H1 (cell line): ENCODE results near the gene TUBGCP2. TPM values are rescaled to one million over a fixed set of nuclear protein-coding genes. Genes with fewer than 3 reads are reported as not detected.

Source experiments
- CTCF ChIA-PET: fragments of 300-600 bp; sonication (Branson Sonifier 250); formaldehyde crosslinking; loops from one replicate; lab custom pipeline; 2021; ENCODE audit not compliant: partially characterized antibody; lab: Charles Lee
- POLR2A ChIA-PET: fragments of 300-600 bp; sonication (Branson Sonifier 250); formaldehyde crosslinking; loops from one replicate; lab custom pipeline; 2021; ENCODE audit warnings: inconsistent platforms; ENCODE audit not compliant: partially characterized antibody; lab: Charles Lee
- DNase-seq, 2 experiments: peaks; one replicate each; pipeline versions ENCODE4 v3.0.0 to v3.0.0-alpha.2; 2010 to 2022; ENCODE audit warnings: low spot score in 2 of 2, low read depth in 1 of 2, mixed read lengths in 1 of 2
- FAIRE-seq: peaks from 2 replicates; lab custom pipeline; 2011; peaks lifted over from hg19 to GRCh38; lab: Jason Lieb, UNC
- H2AFZ ChIP-seq: 2 replicates; pipeline ENCODE4 v1.8.1; 2012; ENCODE audit warnings: low read length, inconsistent platforms
- H2AK5ac ChIP-seq: 2 replicates; pipeline ENCODE4 v1.6.1; 2013; ENCODE audit warnings: low read depth, low read length
- H2BK120ac ChIP-seq: replicated peaks from 2 replicates; pipeline ENCODE3; 2013; ENCODE audit warnings: low read depth, low read length, inconsistent platforms
- H2BK12ac ChIP-seq: 2 replicates; pipeline ENCODE4 v1.6.1; 2013; ENCODE audit warnings: low read depth, low read length
- H2BK15ac ChIP-seq: 2 replicates; pipeline ENCODE4 v1.6.1; 2013; ENCODE audit warnings: low read length
- H2BK20ac ChIP-seq: 2 replicates; pipeline ENCODE4 v1.6.1; 2013; ENCODE audit warnings: low read length
- H2BK5ac ChIP-seq: 2 replicates; pipeline ENCODE4 v1.6.1; 2013; ENCODE audit warnings: low read depth, low read length
- H3K14ac ChIP-seq: 2 replicates; pipeline ENCODE4 v1.6.1; 2013; ENCODE audit warnings: inconsistent platforms; ENCODE audit not compliant: insufficient read length
- H3K18ac ChIP-seq: 2 replicates; pipeline ENCODE4 v1.6.1; 2013; ENCODE audit warnings: low read length; ENCODE audit errors: extremely low read depth
- H3K23ac ChIP-seq: 2 replicates; pipeline ENCODE4 v1.6.1; 2013; ENCODE audit warnings: inconsistent platforms; ENCODE audit not compliant: insufficient read length
- H3K23me2 ChIP-seq: 2 replicates; pipeline ENCODE4 v1.6.1; 2013; ENCODE audit warnings: low read depth, low read length
- H3K27ac ChIP-seq: 2 replicates; pipeline ENCODE4 v1.6.1; 2011; ENCODE audit warnings: low read depth, low read length, inconsistent platforms
- H3K27me3 ChIP-seq, 4 experiments: replicated peaks in 1 of 4; 1 replicate in 1 of 4; 2 replicates in 3 of 4; pipeline versions ENCODE4 v1.6.1 to v1.8.1; 2011 to 2013; ENCODE audit warnings: low read length in 3 of 4, mild to moderate bottlenecking in 3 of 4, inconsistent platforms in 2 of 4, mixed read lengths in 2 of 4, moderate library complexity in 1 of 4; ENCODE audit not compliant: control insufficient read depth in 3 of 4, insufficient read depth in 3 of 4; ENCODE audit errors: extremely low read depth in 1 of 4
- H3K36me3 ChIP-seq, 4 experiments: 2 replicates each; pipeline versions ENCODE4 v1.6.1 to v1.8.1; 2011 to 2013; ENCODE audit warnings: mild to moderate bottlenecking in 4 of 4, low read length in 3 of 4, moderate library complexity in 2 of 4, control low read depth in 1 of 4, inconsistent platforms in 1 of 4; ENCODE audit not compliant: insufficient read depth in 4 of 4, control insufficient read depth in 2 of 4
- H3K4ac ChIP-seq: replicated peaks from 2 replicates; pipeline ENCODE3; 2013; ENCODE audit warnings: low read length, low read depth, mixed read lengths, inconsistent platforms; ENCODE audit not compliant: insufficient read length
- H3K4me1 ChIP-seq, 4 experiments: replicated peaks in 1 of 4; 1 replicate in 1 of 4; 2 replicates in 3 of 4; pipeline versions ENCODE4 v1.6.1 to v1.8.1; 2011 to 2013; ENCODE audit warnings: low read length in 3 of 4, inconsistent platforms in 2 of 4, mixed read lengths in 1 of 4; ENCODE audit not compliant: insufficient read depth in 4 of 4, control insufficient read depth in 3 of 4
- H3K4me2 ChIP-seq, 2 experiments: 2 replicates each; pipeline versions ENCODE4 v1.6.1 to v1.8.1; 2011 to 2013; ENCODE audit warnings: low read depth in 2 of 2, low read length in 2 of 2, control low read depth in 1 of 2, inconsistent platforms in 1 of 2, mild to moderate bottlenecking in 1 of 2; ENCODE audit not compliant: insufficient read depth in 1 of 2
- H3K4me3 ChIP-seq, 4 experiments: fragments of 200-600, 300-600 bp in 1 of 4; sonication (generic), shearing (Covaris generic), sonication (Bioruptor Twin) in 1 of 4; 2 replicates each; pipeline versions ENCODE4 v1.5.1 to v1.8.1; 2011 to 2016; ENCODE audit warnings: low read length in 4 of 4, low read depth in 3 of 4, control low read depth in 2 of 4, inconsistent platforms in 2 of 4, mild to moderate bottlenecking in 2 of 4, mixed read lengths in 1 of 4, moderate library complexity in 1 of 4; ENCODE audit not compliant: insufficient read depth in 2 of 4; ENCODE audit errors: extremely low read depth in 1 of 4
- H3K56ac ChIP-seq: replicated peaks from 2 replicates; pipeline ENCODE3; 2013; ENCODE audit warnings: low read depth, mild to moderate bottlenecking, mixed read lengths, low read length, inconsistent platforms; ENCODE audit not compliant: insufficient read length
- H3K79me1 ChIP-seq: 2 replicates; pipeline ENCODE4 v1.6.1; 2013; ENCODE audit warnings: low read depth, low read length, control low read depth
- H3K79me2 ChIP-seq, 2 experiments: 2 replicates each; pipeline versions ENCODE4 v1.6.1 to v1.8.1; 2012 to 2013; ENCODE audit warnings: low read length in 2 of 2, mild to moderate bottlenecking in 2 of 2, inconsistent platforms in 1 of 2; ENCODE audit not compliant: insufficient read depth in 2 of 2, control insufficient read depth in 1 of 2
- H3K9ac ChIP-seq, 4 experiments: replicated peaks in 1 of 4; 1 replicate in 1 of 4; 2 replicates in 3 of 4; pipeline versions ENCODE4 v1.6.1 to v1.8.1; 2011 to 2013; ENCODE audit warnings: low read depth in 3 of 4, low read length in 3 of 4, control low read depth in 2 of 4, mild to moderate bottlenecking in 2 of 4, moderate library complexity in 2 of 4, inconsistent platforms in 1 of 4; ENCODE audit errors: extremely low read depth in 1 of 4
- H3K9me3 ChIP-seq, 2 experiments: 2 replicates each; pipeline versions ENCODE4 v1.6.1 to v1.8.1; 2012 to 2013; ENCODE audit warnings: mild to moderate bottlenecking in 2 of 2, moderate library complexity in 2 of 2, control low read depth in 1 of 2, inconsistent platforms in 1 of 2, low read depth in 1 of 2, low read length in 1 of 2, mixed read lengths in 1 of 2; ENCODE audit not compliant: insufficient read depth in 2 of 2
- H4K20me1 ChIP-seq, 2 experiments: replicated peaks in 1 of 2; 2 replicates each; pipeline versions ENCODE3 to v1.8.1; 2011 to 2013; ENCODE audit warnings: inconsistent platforms in 2 of 2, low read length in 2 of 2, mild to moderate bottlenecking in 1 of 2; ENCODE audit not compliant: insufficient read depth in 2 of 2, control insufficient read depth in 1 of 2
- H4K5ac ChIP-seq: 2 replicates; pipeline ENCODE4 v1.6.1; 2013; ENCODE audit warnings: low read length, low read depth, mixed read lengths, inconsistent platforms; ENCODE audit not compliant: insufficient read length
- H4K8ac ChIP-seq: 2 replicates; pipeline ENCODE4 v1.8.0; 2013; ENCODE audit warnings: mild to moderate bottlenecking, moderate library complexity, low read length, inconsistent platforms; ENCODE audit not compliant: insufficient read depth; ENCODE audit errors: extremely low read depth
- H4K91ac ChIP-seq: replicated peaks from 2 replicates; pipeline ENCODE3; 2013; ENCODE audit warnings: low read length, mixed read lengths, inconsistent platforms; ENCODE audit not compliant: insufficient read length
- CBX8 ChIP-seq: fragments of 300-800, 300-1000 bp; sonication (generic); IDR thresholded peaks from 2 replicates; pipeline ENCODE4 v1.7.1; 2016; ENCODE audit warnings: low read depth, low read length, borderline replicate concordance
- CTBP2 ChIP-seq: IDR thresholded peaks from 2 replicates; pipeline ENCODE4 v1.7.0; 2011; ENCODE audit warnings: borderline replicate concordance, mild to moderate bottlenecking, moderate library complexity, mixed read lengths, low read length; ENCODE audit not compliant: insufficient read depth, insufficient read length
- CTCF ChIP-seq, 3 experiments: IDR thresholded peaks; 1 replicate in 2 of 3; 2 replicates in 1 of 3; pipeline versions ENCODE4 v1.5.1 to v1.6.1; 2011; ENCODE audit warnings: low read length in 3 of 3, mild to moderate bottlenecking in 3 of 3, inconsistent platforms in 2 of 3, low read depth in 1 of 3, moderate library complexity in 1 of 3; ENCODE audit not compliant: insufficient read depth in 1 of 3; ENCODE audit errors: control extremely low read depth in 1 of 3
- PHF8 ChIP-seq: fragments of 200-600 bp; sonication (generic); conservative IDR thresholded peaks from 2 replicates; pipeline ENCODE4 v1.7.1; 2012; ENCODE audit warnings: low read depth, mild to moderate bottlenecking, inconsistent platforms, low read length, moderate library complexity
- POLR2AphosphoS5 ChIP-seq: IDR thresholded peaks from 2 replicates; pipeline ENCODE4 v1.6.1; 2011; ENCODE audit warnings: low read depth, low read length
- SIN3A ChIP-seq, 2 experiments: IDR thresholded peaks in 1 of 2; conservative IDR thresholded peaks in 1 of 2; 2 replicates each; pipeline ENCODE4 v1.6.1; 2011 to 2012; ENCODE audit warnings: low read length in 2 of 2, improper control_type of control experiment in 1 of 2, low read depth in 1 of 2, mild to moderate bottlenecking in 1 of 2
- SP2 ChIP-seq: IDR thresholded peaks from 2 replicates; pipeline ENCODE4 v1.6.1; 2012; ENCODE audit warnings: mild to moderate bottlenecking, low read length, inconsistent platforms
- TAF1 ChIP-seq: IDR thresholded peaks from 2 replicates; pipeline ENCODE4 v1.6.1; 2011; ENCODE audit warnings: mild to moderate bottlenecking, low read depth, low read length
- TCF12 ChIP-seq: IDR thresholded peaks from 2 replicates; pipeline ENCODE4 v1.6.1; 2011; ENCODE audit warnings: low read depth, mild to moderate bottlenecking, low read length
- WGBS, 2 experiments: shearing (Covaris generic) in 1 of 2; methylation state at CpG; one replicate each; pipeline versions ENCODE4 v1.1.6 to v1.1.7; 2013 to 2015; ENCODE audit warnings: low lambda C conversion rate in 2 of 2, mixed read lengths in 2 of 2, inconsistent platforms in 1 of 2, low coverage in 1 of 2, missing lambda C conversion rate in 1 of 2; ENCODE audit not compliant: insufficient replicate concordance in 2 of 2, insufficient coverage in 1 of 2, insufficient read length in 1 of 2; ENCODE audit errors: extremely low coverage in 1 of 2, missing lambda C conversion rate in 1 of 2; 5-methylcytosine and 5-hydroxymethylcytosine counted together
- polyA plus RNA-seq, 7 experiments: library from polyadenylated mRNA; depleted of rRNA in 3 of 7; stranded (reverse) in 5 of 7; unstranded in 2 of 7; fragments of >200 nt in 5 of 7; fragments of 200-250 nt in 2 of 7; gene quantifications; 1 replicate in 5 of 7; 2 replicates in 1 of 7; 4 replicates in 1 of 7; pipeline versions ENCODE4 v1.2.1 to v1.2.3, GENCODE V29; 2011 to 2013; ENCODE audit warnings: missing spikeins in 2 of 7, mixed read lengths in 2 of 7
- total RNA-seq: library from RNA; stranded (reverse); fragmentation: NEBNext Ultra II Directional; extraction: Animal tissue kit (Norgen Biotek cat#: 25700); gene quantifications from 2 replicates; pipeline ENCODE4 v1.2.1, GENCODE V29; 2021

The TUBGCP2 gene
- total and polyA plus RNA-seq, 2 of the 8 experiments (the other 6 are each of a cell fraction or from before 2014, with no cell fraction given), result 34.9 to 51.9 TPM

- H2BK15ac ChIP-seq, result no peak overlapping the region
- H3K56ac ChIP-seq, result no peak overlapping the region
- H2BK120ac ChIP-seq, result no peak overlapping the region
- no peaks in the 10 kb centered on the region for H3K4me1 ChIP-seq
- no peak overlapping the region for H2AK5ac ChIP-seq
- WGBS, 2 experiments, result 98% methylated on average over 38 of the region's 38 CpGs; no CpG with 5 or more reads in 1 of the 2 experiments
- H3K79me1 ChIP-seq, result no peaks in the 10 kb centered on the region
- no peak overlapping the region for H3K18ac ChIP-seq
- H2BK12ac ChIP-seq, result no peak overlapping the region
- no peak overlapping the region for H2AFZ ChIP-seq
- H3K14ac ChIP-seq, result no peak overlapping the region
- no peaks in the 10 kb centered on the region for H3K9me3 ChIP-seq
- peaks cover 15 to 51% (median 40%) of the 10 kb centered on the region in 4 experiments for H3K36me3 ChIP-seq
- DNase-seq, result no peak
- H3K23ac ChIP-seq, result no peak overlapping the region
- CTCF ChIA-PET, result interaction anchor here (1.4 to 3.8 kb wide), 2 partner anchors 10 to 13 kb away, joined by 3 to 21 read pairs; no protein-coding TSS in a partner anchor
- no peak overlapping the region for H4K91ac ChIP-seq
- no peak overlapping the region for H3K4ac ChIP-seq
- no peak overlapping the region for H3K9ac ChIP-seq
- no peaks in the 10 kb centered on the region for H3K27me3 ChIP-seq
- no peak overlapping the region for H2BK5ac ChIP-seq
- H2BK20ac ChIP-seq, result no peak overlapping the region
- H3K4me2 ChIP-seq, result no peak overlapping the region
- no peaks in the 10 kb centered on the region for H3K23me2 ChIP-seq
- no peak overlapping the region for H4K5ac ChIP-seq
- FAIRE-seq, result no peak
- H3K27ac ChIP-seq, result no peak overlapping the region
- H4K8ac ChIP-seq, result peak overlapping the region; percentile 25; the same call in 1 of the 2 replicates
- H4K20me1 ChIP-seq, result peaks cover 0 to 7% of the 10 kb centered on the region in 2 experiments
- H3K79me2 ChIP-seq, result no peaks in the 10 kb centered on the region
- no peak overlapping the region for H3K4me3 ChIP-seq
- POLR2A ChIA-PET, result interaction anchor here (0.9 to 1.8 kb wide), 3 partner anchors 9 to 17 kb away, joined by 3 to 4 read pairs (median 3); no protein-coding TSS in a partner anchor
- TF ChIP-seq CTCF (IDR thresholded peaks at IDR 0.05; ENCODE audit: control extremely low read depth in 1 of 3, insufficient read depth in 1 of 3, low read depth in 1 of 3, low read length in 3 of 3) (no peak), TCF12 (no peak), SIN3A (conservative IDR thresholded peaks at IDR 0.05 in 1 of 2, IDR thresholded peaks at IDR 0.05 in 1 of 2; ENCODE audit: low read depth in 1 of 2, low read length in 2 of 2) (no peak), CTBP2 (no peak), TAF1 (no peak), CBX8 (no peak), SP2 (no peak), PHF8 (no peak), POLR2AphosphoS5 (no peak)
Measured at GRCh38 chr10:133292919-133293809, 15.5 kb downstream of the TUBGCP2 start.
